IMR-90 (cell line): ENCODE measurements around the gene MOB3B.

ENCODE experiments used
- CTCF ChIP-seq: conservative IDR thresholded peaks from 2 replicates; pipeline ENCODE4 v1.5.1; 2012; ENCODE audit warnings: mild to moderate bottlenecking, low read depth, low read length, improper control_type of control experiment
- POLR2A ChIP-seq: IDR thresholded peaks from 2 replicates; pipeline ENCODE4 v1.6.1; 2012; ENCODE audit warnings: mild to moderate bottlenecking, low read depth, low read length

GRCh38 chr9:27333241-27334052, 196.2 kb downstream of the MOB3B start:
- TF ChIP-seq CTCF (peak; percentile 89), POLR2A (no peak)
